ENCODE measurements around the gene SUGCT.
"Not testable (repeated sequence)": the region's sequence is repeated elsewhere in the genome, so short reads cannot be mapped to it uniquely, and the experiment has no call there.

Gene SUGCT

DNA sequence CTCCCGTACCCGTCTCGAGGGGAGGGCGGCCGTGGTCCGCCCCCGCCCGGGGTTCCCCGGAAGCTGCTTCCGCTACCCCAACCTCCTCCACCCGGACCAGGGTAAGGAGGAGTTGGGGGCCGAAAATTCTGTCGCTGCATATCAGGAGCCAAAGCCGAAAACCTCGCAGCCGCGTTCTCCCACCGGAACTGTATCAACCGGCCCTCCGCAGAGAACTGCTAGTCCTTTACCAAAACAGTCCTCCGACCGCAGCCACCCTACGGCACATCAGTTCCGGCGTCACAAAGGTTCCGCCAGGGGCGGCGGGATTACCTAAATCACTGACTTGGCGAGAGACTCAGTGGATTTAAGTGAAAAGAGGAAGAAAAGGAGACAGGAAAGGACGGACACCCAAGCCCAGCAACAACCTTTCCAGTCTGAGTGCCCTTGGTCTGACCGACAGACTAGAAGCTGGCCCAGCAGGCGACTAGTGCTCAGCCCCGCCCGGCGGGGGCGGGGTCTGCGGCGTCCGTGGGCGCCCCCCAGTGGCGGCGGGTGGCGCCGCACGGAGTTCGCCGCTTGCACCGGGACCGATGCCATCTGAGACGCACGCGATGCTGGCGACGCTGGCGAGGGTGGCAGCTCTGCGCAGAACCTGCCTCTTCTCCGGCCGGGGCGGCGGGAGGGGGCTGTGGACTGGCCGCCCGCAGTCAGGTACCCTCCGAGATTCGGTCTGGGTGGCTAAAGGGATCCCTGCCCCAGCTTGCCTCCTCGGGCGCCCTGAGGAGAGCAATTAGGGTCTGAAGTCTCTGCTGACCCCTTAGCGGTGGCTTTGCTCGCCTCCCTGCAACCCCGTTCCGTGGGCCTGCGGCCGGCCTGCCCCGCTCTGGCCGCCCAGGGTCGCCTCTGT lies at the start of gene SUGCT, which contains the start of gene MPLKIP:
Gene SUGCT, plus strand, starts transcription at position 578 of the 889 bp plus-strand sequence.
Gene MPLKIP, minus strand, starts transcription at position 195 of the 889 bp plus-strand sequence. Its CDS starts 55 bp downstream, at position 140.
- DNase-seq: peak; percentile 88

- no peak for DNase-seq
Observed at GRCh38 chr7:40092182-40092581, 42.6 kb upstream of the SUGCT start.

- DNase-seq: no peak
Observed at GRCh38 chr7:40093631-40094350, 41.0 kb upstream of the SUGCT start.

- no peak for DNase-seq
Observed at GRCh38 chr7:40095230-40095629, 39.6 kb upstream of the SUGCT start.

DNA sequence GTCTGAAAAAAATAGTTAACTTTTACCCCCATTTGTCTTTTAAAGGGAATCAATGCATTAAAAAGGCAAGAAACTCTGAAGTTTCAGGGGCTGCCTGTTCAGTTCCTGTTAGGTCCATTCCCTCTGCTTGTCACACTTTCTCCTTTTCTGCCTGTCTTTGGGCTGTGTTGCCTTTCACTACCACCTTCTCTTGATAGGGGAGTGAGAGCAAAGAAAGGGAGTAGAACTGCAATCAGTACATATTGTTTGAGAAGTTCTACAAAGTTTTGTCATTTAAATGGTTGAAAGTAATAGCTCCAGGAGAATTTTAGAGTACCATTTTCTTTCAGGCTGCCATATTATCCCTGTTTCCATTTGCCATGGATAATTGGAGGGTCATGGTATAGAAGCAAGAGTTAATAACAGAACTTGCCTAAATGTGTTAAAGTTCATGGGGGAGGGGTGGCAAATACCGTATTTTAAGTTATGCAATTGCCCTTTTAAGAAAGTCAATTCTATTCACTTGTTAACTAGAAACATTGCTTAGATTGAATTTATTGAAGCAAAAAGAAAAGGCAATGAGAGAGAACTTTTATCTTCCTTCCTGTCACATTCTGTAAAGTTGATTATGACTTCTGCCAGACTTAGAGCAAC lies 39.0 kb upstream of the SUGCT start:
- DNase-seq: no peak

- no peak for DNase-seq
Observed at GRCh38 chr7:40097728-40098127, 37.1 kb upstream of the SUGCT start.

DNA sequence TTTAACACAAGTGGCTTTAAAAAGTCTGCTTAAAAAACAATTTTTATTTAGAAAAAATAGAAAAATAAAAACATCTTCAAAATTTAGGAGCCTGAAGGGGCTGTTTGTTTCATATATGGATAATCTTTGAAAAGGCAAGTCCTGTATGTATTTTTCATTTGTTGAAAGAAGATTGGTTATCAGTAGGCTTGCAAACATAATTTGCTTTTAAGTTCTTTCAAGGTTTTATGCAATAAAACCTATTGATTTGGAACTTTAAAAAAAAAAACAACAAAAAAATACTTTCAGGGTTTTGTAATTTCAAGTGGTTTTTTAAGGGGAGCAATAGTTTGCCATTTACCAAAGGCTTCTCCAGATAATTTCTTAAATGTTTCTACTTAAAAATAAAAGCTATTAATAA lies 36.0 kb upstream of the SUGCT start:
- no peak for DNase-seq

- no peak for DNase-seq
Observed at GRCh38 chr7:40099837-40100236, 35.0 kb upstream of the SUGCT start.

- DNase-seq: no peak
Observed at GRCh38 chr7:40101201-40101600, 33.6 kb upstream of the SUGCT start.

GRCh38 chr7:40102897-40103296 lies 31.9 kb upstream of the SUGCT start:
- DNase-seq: no peak

DNA sequence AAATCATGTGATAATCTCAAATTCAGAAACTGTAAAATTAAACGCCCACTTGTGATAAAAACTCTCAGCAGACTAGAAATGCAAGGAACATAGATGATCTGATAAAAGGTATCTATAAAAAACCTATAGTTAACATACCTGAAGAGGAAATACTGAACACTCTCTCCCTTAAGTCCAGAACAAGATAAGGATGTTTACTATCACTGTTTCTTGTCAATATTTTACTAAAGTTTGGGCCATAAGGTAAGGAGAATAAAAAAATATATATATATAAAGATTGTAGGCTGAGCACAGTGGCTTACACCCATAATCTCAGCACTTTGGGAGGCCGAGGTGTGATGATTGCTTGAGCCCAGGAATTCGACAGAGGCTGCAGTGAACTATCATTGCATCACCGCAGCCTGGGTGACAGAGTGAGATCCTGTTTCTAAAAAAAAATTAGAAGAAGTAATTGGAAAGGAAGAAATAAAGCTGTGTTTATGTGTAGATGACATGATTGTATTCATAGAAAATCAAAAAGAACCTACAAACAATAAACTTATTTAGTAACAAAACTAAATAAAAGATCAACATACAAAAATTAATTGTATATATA lies 28.8 kb upstream of the SUGCT start:
- no peak for DNase-seq

GRCh38 chr7:40115936-40116335 lies 18.9 kb upstream of the SUGCT start:
- DNase-seq: no peak

GRCh38 chr7:40117199-40117598 lies 17.6 kb upstream of the SUGCT start:
- DNase-seq: not testable (repeated sequence)

GRCh38 chr7:40118201-40118600 lies 16.6 kb upstream of the SUGCT start:
- not testable (repeated sequence) for DNase-seq

- DNase-seq: no peak
Observed at GRCh38 chr7:40120020-40120419, 14.8 kb upstream of the SUGCT start.

DNA sequence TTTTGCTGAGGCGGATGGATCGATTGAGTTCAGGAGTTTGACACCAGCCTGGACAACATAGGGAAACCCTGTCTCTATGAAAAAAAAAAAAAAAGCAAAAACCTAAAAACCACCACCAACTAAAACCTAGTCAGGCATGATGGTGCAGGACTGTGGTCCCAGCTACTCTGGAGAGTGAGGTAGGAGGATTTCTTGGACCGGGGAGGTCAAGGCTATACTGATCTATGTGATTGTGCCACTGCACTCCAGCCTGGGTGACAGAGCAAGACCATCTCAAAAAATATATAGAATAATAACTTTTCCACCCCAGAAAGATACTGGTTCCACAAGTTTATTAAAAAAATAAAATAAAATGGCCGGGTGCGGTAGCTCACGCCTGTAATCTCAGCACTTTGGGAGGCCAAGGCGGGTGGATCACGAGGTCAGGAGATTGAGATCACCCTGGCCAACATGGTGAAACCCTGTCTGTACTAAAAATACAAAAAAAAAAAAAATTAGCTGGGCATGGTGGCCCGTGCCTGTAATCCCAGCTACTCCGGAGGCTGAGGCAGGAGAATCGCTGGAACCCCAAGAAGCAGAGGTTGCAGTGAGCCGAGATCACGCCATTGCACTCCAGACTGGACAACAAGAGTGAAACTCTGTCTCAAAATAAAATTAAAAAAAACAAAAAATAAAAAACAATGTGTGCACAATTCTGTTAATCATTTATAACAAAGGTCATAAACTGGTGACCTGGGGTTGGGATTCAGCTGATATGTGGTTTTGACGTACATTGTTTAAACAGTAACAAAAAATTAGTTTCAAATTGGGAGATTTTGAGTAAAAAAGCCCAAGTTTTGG lies 12.5 kb upstream of the SUGCT start:
- not testable (repeated sequence) for DNase-seq

DNA sequence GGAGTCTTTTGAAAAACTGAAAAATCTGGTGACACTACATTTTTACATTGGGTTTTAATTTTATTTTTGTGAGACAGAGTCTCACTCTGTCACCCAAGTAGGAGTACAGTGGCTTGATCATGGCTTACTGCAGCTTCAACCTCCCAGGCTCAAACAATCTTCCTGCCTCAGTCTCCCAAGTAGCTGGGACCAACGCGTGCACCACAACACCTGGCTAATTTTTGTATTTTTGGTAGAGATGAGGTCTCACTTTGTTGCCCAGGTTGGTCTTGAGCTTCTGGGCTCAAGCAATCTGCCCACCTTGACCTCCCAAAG lies 11.9 kb upstream of the SUGCT start:
- no peak for DNase-seq

GRCh38 chr7:40133561-40134427 lies 1.0 kb upstream of the SUGCT start:
- DNase-seq: no peak

DNA sequence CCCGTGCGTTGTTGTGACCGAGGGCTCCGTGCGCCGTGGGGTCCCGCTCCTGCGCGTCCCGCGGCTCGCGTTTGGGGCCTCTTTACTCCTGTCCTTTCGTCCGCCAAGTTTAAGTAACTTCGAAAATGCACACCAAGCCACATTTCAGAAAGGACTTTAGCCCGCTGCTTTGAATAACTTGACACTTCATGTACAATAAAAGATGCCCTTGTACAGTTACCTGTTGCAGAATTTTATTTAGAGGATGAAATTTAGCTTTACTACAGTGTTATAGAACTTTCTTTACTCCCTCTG lies 459 bp downstream of the SUGCT start:
- DNase-seq: no peak

GRCh38 chr7:40137563-40137962 lies 2.8 kb downstream of the SUGCT start:
- DNase-seq: no peak

DNA sequence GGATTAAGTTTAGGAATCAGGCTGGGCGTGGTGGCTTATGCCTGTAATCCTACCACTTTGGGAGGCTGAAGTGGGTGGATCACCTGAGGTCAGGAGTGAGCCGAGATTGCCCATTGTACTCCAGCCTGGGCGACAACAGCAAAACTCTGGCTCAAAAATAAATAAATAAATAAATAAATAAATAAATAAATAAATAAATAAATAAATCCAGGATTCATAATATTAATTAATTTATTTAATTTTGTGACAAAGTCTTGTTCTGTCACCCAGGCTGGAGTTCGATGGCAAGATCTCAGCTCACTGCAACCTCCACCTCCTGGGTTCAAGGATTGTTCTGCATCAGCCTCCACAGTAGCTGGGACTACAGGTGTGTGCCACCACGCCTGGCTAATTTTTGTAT lies 4.2 kb downstream of the SUGCT start:
- no peak for DNase-seq

DNA sequence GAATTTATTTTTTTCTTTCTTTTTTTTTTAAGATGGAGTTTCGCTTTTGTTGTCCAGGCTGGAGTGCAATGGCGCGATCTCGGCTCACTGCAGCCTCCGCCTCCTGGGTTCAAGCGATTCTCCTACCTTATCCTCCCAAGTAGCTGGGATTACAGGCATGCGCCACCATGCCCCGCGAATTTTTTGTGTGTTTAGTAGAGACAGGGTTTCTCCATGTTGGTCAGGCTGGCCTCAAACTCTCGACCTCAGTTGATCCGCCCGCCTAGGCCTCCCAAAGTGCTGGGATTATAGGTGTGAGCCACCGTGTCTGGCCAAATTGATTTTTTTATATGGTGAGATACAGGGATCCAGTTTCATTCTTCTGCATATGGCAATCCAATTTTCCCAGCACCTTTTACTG lies 5.1 kb downstream of the SUGCT start:
- DNase-seq: not testable (repeated sequence)
